Mucosa of descending colon (tissue), 3 donors: ENCODE data around the gene ASCL3. TPM values are rescaled to one million over a fixed set of nuclear protein-coding genes. Genes with fewer than 3 reads are reported as not detected.
"Not testable (repeated sequence)": the region's sequence is repeated elsewhere in the genome, so short reads cannot be mapped to it uniquely, and the experiment has no call there.

Experiments
- ATAC-seq: fragments of 200-7000 bp; cut with Tn5 transposase; one replicate; pipeline ENCODE4 v1.9.1; 2020; ENCODE audit warnings: mild to moderate bottlenecking, moderate library complexity
- DNase-seq, 3 donors: peaks; one replicate each; pipeline ENCODE4 v3.0.0-alpha.2; 2020
- H3K36me3 ChIP-seq: fragments of 200-600 bp; one replicate; pipeline ENCODE4 v1.8.0; 2021; ENCODE audit warnings: low read depth, mild to moderate bottlenecking
- H3K4me1 ChIP-seq: fragments of 200-600 bp; one replicate; pipeline ENCODE4 v1.8.0; 2021; ENCODE audit warnings: low read depth, mild to moderate bottlenecking
- H3K4me3 ChIP-seq: fragments of 200-600 bp; one replicate; pipeline ENCODE4 v1.8.0; 2021; ENCODE audit warnings: mild to moderate bottlenecking
- H3K9me3 ChIP-seq: fragments of 200-600 bp; one replicate; pipeline ENCODE4 v1.8.0; 2021; ENCODE audit warnings: mild to moderate bottlenecking
- CTCF ChIP-seq: fragments of 200-600 bp; IDR thresholded peaks from one replicate; pipeline ENCODE4 v1.8.0; 2022; ENCODE audit warnings: antibody characterized with exemption, mild to moderate bottlenecking
- intact Hi-C, 2 donors: fragments of 100-400 bp; cut with DNase I in 1 of 2; cut with micrococcal nuclease in 1 of 2; formaldehyde crosslinking; loops; one replicate each; pipeline versions ENCODE4 v1.11.0 to v1.11.1; 2022; cut with DNase I, micrococcal nuclease
- total RNA-seq, 3 donors: library from RNA; stranded (reverse); fragmentation: NEBNext Ultra II Directional in 2 of 3; extraction: Animal tissue kit (Norgen Biotek cat#: 25700) in 2 of 3; gene quantifications; one replicate each; pipeline versions ENCODE4 v1.2.1 to v1.2.4, GENCODE V29; 2021 to 2023
- donor health status: DM: no; HTN: no; CAD: no; lungs with moderate emphysema.
- donor health status: DM: no; HTN: no; CAD: no.
- donor health status: DM: no; HTN: yes; CAD: no.

ASCL3 gene
- total RNA-seq, 3 donors from 2014 or later = not detected

DNA sequence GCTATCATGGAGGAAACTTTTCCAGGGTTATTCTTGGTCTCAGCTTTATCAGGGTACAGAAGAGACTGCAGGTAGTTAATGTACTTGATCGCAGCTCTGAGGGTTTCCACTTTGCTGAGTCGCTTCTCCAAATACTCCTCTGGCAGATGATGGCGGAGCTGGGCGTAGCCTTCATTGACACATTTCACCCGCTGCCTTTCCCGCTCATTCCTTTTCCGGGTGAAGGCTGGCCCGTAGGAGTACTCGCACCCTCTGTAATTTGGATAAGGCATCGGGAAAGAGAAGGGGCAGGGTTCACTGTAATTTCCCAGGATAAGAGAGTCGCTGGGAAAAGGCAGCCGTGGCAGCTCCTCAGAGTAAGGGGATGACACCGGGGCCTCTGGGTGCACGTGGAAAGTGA is 5.2 kb downstream of the ASCL3 start:
- intact Hi-C loops = no loop called here
- no peaks in the 10 kb centered on the region for H3K36me3 ChIP-seq
- DNase-seq = no peak

DNA sequence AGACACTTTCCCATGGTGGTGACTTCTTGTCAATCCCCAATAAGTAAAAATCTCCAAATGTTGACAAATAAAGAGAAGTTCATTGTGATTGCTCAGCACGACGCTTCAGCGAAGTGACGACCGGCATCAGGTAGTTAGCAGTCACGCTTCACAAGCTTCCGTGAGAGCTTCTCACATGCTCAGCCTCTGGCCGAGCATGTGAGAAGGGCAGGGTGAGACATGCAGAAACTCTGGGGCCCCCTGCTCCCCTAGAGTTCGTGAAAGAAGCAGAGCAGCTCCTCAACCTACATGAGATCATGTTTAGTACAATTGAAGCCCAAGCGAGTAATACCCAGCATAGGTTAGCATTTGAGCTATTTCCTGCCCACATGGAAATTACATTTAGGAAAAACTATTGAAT is 5.7 kb downstream of the ASCL3 start:
- ATAC-seq = no peak
- intact Hi-C loops = no loop called here
- no peak for TF ChIP-seq CTCF
- no peak for DNase-seq
- Histone ChIP-seq H3K4me3 (no peak overlapping the region), H3K4me1 (no peaks in the 10 kb centered on the region), H3K36me3 (no peaks in the 10 kb centered on the region), H3K9me3 (no peaks in the 10 kb centered on the region)

More for the DNA sequence above, 5.2 kb downstream of the ASCL3 start:
- Histone ChIP-seq H3K4me1 (no peaks in the 10 kb centered on the region), H3K4me3 (no peak overlapping the region), H3K9me3 (no peaks in the 10 kb centered on the region)
- no peak for ATAC-seq
- no peak for TF ChIP-seq CTCF

DNA sequence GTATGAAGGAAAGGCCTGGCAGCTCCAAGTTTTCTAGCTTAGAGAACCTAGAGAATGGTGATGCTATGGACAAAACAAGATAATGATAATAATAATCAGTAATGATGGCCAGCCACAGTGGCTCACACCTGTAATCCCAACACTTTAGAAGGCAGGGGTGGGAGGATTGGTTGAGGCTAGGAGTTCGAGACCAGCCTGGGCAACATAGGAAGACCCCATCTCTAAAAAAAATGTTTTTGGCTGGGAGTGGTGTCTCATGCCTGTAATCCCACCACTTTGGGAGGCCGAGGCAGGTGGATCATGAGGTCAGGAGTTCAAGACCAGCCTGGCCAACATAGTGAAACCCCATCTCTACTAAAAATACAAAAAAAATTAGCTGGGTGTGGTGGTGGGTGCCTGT is 7.0 kb downstream of the ASCL3 start:
- H3K4me3 ChIP-seq, ATAC-seq, intact Hi-C loops, H3K4me1 ChIP-seq, H3K9me3 ChIP-seq, H3K36me3 ChIP-seq, DNase-seq: not testable (repeated sequence)

DNA sequence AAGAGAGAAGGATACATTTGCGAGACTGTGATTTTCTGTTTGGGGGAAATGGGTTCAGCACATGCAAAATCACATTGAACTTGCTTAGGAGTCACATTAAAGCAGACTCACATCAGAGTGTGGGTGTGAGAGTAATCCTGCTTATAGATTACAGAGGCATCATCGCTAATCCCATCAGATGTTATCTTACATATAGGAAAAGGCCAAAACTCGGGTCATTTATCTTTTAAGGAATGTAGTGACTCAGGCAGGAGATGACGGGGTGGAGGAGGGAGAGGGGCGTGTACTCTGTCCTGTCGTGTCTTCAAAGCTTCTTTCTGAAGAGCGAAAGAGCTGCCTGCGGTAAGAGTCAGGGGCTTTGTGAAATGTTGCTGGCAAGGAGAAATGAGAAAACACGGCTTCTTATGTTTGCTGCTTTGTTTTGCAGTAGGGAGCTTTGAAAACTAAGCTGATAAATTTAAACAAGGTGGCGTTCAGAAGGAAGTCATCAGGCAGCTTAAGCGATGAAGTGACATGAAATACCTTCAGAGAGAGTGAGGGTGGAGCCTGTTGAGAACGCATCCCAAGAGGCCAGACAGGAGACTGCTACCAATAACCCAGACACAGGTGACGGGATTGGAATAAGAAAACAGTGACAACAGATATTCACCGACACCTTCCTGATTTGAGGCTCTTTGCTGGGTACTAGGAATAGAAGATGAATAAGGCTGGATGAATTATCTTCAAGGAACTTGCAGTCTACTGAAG is 7.9 kb downstream of the ASCL3 start:
- intact Hi-C loops = no loop called here

DNA sequence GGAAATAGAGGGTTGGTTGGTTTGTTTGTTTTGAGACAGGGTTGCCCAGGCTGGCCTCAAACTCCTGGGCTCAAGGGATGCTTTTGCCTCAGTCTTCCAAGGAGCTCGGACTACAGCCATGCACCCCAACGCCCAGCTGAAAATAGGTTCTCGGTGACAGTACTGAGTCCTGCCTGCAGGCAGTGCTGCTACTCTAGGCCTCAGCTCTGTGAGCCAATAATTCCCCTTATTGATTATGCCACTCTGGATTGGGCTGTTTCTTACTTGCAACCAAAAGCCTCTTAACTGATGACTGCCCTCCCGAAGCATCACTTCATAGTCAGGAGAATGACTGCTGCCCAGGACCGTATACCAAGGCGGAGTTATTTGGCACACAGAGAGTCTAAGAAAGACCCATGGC is 8.9 kb downstream of the ASCL3 start:
- TF ChIP-seq CTCF = no peak
- ATAC-seq = no peak
- no peak for DNase-seq
- intact Hi-C loops = no loop called here
- Histone ChIP-seq H3K36me3 (no peaks in the 10 kb centered on the region), H3K4me1 (no peaks in the 10 kb centered on the region), H3K4me3 (no peak overlapping the region), H3K9me3 (no peaks in the 10 kb centered on the region)

More for the DNA sequence above, 7.9 kb downstream of the ASCL3 start:
- no peak for ATAC-seq
- DNase-seq = no peak
- no peaks in the 10 kb centered on the region for H3K4me1 ChIP-seq
- no peaks in the 10 kb centered on the region for H3K9me3 ChIP-seq
- TF ChIP-seq CTCF = no peak
- no peaks in the 10 kb centered on the region for H3K36me3 ChIP-seq
- no peak overlapping the region for H3K4me3 ChIP-seq

DNA sequence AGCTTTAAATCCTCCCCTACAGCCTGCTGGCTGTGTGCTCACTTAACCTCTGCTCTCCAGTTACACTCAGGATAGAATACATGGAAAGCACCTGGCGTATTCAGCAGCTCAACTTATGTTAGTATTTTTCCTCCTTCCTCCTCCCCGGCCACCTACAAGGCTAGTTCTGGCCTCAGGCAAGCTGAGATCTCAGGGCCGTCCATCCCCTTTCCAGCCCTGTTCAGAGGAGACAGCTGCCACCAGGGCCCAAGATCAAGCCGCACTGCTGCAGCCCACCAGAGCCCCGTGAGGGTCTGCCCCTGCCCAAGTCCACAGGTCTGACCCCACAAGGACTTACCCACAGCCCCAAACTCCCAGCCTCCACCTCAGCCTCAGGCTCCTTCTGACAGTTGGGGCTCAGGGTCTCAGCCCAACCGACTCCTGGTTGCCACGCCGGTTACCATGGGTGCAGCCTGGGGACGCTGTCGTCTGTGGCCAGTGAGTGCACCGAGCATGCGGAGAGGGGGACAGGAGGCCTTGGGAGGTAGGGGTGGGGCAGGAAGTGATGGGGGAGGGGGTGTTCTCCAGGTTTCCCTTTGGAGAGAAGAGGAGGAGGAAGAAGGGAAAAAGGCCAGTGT is 10.1 kb downstream of the ASCL3 start, which contains the start of gene C11orf16:
Gene C11orf16, minus strand, starts transcription at position 384 of the 617 bp plus-strand sequence. CDS start 639 bp downstream, outside the sequence.
- H3K4me1 ChIP-seq = no peaks in the 10 kb centered on the region
- no peak within 1 kb of the TSS for H3K4me3 ChIP-seq
- no peak for TF ChIP-seq CTCF
- DNase-seq = no peak
- intact Hi-C loops = no loop called here
- ATAC-seq = no peak
- no peaks in the 10 kb centered on the region for H3K36me3 ChIP-seq
- H3K9me3 ChIP-seq = no peaks in the 10 kb centered on the region
